8988T (cell line): ENCODE data around the gene ZNF219.
"Not testable (repeated sequence)": the region's sequence is repeated elsewhere in the genome, so short reads cannot be mapped to it uniquely, and the experiment has no call there.

Experiments used
- DNase-seq: peaks from one replicate; pipeline ENCODE4 v3.0.0; 2011

Gene ZNF219

DNA sequence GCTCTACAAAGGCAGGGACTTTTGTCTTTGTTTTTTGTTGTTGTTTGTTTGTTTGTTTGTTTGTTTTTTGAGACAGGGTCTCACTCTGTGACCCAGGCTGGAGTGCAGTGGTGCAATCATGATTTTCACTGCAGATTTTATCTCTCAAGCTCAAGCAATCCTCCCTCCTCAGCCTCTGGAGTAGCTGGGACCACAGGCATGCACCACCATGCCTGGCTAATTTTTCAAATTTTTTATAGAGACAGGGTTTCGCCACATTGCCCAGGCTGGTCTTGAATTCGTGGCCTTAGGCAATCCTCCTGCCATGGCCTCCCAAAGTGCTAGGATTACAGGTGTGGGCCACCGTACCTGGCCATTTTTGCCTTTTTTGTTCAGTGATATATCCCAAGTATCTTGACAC lies 57.5 kb downstream of the ZNF219 start:
- DNase-seq, result not testable (repeated sequence)

DNA sequence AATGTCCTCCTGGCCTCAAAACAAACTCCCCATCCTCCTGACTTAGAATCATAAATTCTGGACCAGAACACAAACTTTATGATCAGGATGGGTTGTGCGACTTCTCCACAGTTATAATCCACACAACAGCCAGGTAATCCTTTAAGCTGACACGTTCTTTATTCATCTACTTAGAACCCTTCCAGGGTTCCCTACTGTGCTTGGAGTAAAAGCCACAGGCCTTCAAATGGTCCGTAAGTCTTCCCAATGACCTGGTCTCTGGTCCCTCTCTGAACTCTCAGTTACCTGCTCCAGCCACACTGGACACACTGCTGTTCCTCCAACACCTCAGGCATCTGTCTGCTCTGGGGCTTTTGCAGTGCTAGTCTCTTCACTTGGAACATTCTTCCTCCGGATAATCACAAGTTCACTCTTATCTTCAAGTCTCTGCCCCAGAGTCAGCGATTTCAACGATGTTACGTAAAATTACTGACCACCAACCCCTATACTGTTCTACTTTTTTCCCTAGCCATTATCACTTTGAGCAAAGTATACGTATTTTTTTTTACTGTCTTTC lies 58.0 kb downstream of the ZNF219 start:
- DNase-seq, result no peak
